Measurements from ENCODE around the gene PSPC1.

DNA sequence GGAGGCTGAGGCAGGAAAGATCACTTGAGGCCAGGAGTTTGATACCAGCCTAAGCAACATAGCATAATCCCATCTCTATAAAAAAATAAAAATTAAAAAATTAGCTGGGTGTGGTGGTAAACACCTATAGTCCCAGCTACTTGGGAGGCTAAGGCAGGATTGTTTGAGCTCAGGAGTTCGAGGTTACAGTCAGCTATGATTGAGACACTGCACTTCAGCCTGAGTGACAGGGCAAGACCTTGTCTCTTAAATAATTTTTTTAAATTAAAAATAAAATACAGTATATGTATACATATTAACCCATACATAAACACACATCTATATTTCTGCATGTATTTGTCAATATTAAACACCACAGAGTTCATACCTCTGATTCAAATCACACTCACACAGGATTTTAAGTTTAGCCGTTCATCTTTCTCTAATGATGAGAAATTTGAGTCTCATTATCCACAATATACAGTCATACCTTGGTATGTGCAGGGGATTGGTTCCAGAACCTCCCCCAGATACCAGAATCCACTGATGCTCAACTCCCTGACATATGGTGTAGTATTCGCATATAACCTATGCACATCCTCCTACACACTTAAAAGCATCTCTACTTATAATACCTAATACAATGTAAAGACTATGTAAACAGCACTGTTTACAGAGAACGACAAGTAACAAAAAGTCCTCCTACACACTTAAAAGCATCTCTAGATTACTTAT is 44.7 kb downstream of the PSPC1 start:
- TF ChIP-seq, protein P1, sequence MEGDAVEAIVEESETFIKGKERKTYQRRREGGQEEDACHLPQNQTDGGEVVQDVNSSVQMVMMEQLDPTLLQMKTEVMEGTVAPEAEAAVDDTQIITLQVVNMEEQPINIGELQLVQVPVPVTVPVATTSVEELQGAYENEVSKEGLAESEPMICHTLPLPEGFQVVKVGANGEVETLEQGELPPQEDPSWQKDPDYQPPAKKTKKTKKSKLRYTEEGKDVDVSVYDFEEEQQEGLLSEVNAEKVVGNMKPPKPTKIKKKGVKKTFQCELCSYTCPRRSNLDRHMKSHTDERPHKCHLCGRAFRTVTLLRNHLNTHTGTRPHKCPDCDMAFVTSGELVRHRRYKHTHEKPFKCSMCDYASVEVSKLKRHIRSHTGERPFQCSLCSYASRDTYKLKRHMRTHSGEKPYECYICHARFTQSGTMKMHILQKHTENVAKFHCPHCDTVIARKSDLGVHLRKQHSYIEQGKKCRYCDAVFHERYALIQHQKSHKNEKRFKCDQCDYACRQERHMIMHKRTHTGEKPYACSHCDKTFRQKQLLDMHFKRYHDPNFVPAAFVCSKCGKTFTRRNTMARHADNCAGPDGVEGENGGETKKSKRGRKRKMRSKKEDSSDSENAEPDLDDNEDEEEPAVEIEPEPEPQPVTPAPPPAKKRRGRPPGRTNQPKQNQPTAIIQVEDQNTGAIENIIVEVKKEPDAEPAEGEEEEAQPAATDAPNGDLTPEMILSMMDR (IDR thresholded peaks at IDR 0.05) = no peak
- TF ChIP-seq POLR2A (IDR thresholded peaks at IDR 0.05) = no peak
